ENCODE results near the gene LMO7.

Gene LMO7

DNA sequence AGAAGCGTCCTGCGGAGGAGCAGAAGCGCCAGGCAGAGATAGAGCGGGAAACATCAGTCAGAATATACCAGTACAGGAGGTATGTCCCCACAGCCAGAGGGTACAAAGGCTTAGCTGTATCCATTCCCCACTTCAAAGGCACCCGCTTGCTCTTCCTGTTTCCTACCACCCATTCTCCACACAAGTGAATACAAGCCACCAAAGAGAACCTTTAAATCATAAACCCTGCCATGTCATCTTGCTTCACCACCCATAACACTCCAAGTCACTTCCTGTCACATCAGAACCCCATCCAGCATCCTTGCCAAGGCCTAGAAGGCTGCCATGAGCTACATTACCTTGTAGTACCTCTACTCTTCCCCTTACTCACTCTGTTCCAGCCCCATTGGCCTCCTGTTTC is 205.8 kb downstream of the LMO7 start:
- H3K4me3 Mint-ChIP-seq = no peak overlapping the region
- H3K4me1 Mint-ChIP-seq (ENCODE audit: low read depth) = peaks cover 5% of the 10 kb centered on the region
- H3K27me3 Mint-ChIP-seq (ENCODE audit: low read depth) = no peaks in the 10 kb centered on the region
- H3K36me3 Mint-ChIP-seq (ENCODE audit: low read depth) = peaks cover 22% of the 10 kb centered on the region
- peaks cover 8% of the 10 kb centered on the region for H3K9me3 Mint-ChIP-seq
- no peak overlapping the region for H3K27ac Mint-ChIP-seq

DNA sequence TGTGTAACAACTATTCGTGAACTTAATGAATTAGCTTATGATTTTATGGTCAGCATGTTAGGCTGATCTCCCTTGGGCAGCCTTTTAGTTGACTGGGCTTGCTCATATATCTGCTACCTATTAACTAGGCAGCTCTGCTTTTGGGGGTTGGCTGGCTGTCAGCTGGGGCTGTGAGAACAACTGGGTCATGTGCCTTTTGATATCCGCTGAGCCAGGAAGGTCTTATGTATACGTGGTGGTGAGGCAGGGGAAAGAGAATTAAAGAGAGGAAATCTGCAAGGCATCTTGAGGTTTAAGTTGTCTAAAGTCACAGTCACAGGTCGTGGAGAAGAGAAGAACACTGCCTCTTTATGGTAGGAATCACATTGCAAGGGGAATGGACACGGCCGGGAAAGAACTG is 206.9 kb downstream of the LMO7 start:
- Mint-ChIP-seq H3K36me3 (ENCODE audit: low read depth) (peaks cover 20% of the 10 kb centered on the region), H3K4me3 (no peak overlapping the region), H3K9me3 (peaks cover 8% of the 10 kb centered on the region), H3K27me3 (ENCODE audit: low read depth) (no peaks in the 10 kb centered on the region), H3K4me1 (ENCODE audit: low read depth) (peaks cover 5% of the 10 kb centered on the region), H3K27ac (no peak overlapping the region)

GRCh38 chr13:75843991-75844390 is 207.9 kb downstream of the LMO7 start:
- peaks cover 8% of the 10 kb centered on the region for H3K9me3 Mint-ChIP-seq
- H3K27ac Mint-ChIP-seq = no peak overlapping the region
- no peaks in the 10 kb centered on the region for H3K27me3 Mint-ChIP-seq (ENCODE audit: low read depth)
- no peak overlapping the region for H3K4me3 Mint-ChIP-seq
- H3K36me3 Mint-ChIP-seq (ENCODE audit: low read depth) = peaks cover 22% of the 10 kb centered on the region
- peaks cover 5% of the 10 kb centered on the region for H3K4me1 Mint-ChIP-seq (ENCODE audit: low read depth)

GRCh38 chr13:75847588-75847987 is 211.5 kb downstream of the LMO7 start:
- Mint-ChIP-seq H3K27ac (no peak overlapping the region), H3K4me1 (ENCODE audit: low read depth) (no peaks in the 10 kb centered on the region), H3K4me3 (no peak overlapping the region), H3K9me3 (peaks cover 5% of the 10 kb centered on the region), H3K36me3 (ENCODE audit: low read depth) (peaks cover 10% of the 10 kb centered on the region), H3K27me3 (ENCODE audit: low read depth) (no peaks in the 10 kb centered on the region)

DNA sequence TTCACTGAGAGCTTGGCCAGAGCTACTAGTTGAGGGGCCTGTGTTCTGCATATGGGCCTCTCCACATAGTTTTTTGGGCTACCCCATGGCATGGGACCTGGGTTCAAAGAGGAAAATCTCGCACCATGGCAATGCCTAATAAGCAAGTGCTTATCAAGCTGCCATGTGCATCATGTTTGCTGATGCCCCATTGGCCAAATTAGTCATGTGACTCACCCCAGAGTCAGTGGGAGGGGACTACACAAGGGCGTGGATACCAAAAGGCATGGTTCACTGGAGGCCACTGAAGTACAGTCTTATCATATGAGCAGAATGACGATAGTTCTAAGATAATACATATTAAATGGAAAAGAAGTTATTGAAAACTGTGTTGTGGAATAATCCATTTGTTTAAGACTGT is 214.8 kb downstream of the LMO7 start:
- Mint-ChIP-seq H3K27me3 (ENCODE audit: low read depth) (no peaks in the 10 kb centered on the region), H3K4me1 (ENCODE audit: low read depth) (no peaks in the 10 kb centered on the region), H3K9me3 (no peaks in the 10 kb centered on the region), H3K4me3 (no peak overlapping the region), H3K27ac (no peak overlapping the region), H3K36me3 (ENCODE audit: low read depth) (peaks cover 5% of the 10 kb centered on the region)

- no peak overlapping the region for H3K27ac Mint-ChIP-seq
- no peaks in the 10 kb centered on the region for H3K4me1 Mint-ChIP-seq (ENCODE audit: low read depth)
- no peaks in the 10 kb centered on the region for H3K27me3 Mint-ChIP-seq (ENCODE audit: low read depth)
- peaks cover 2% of the 10 kb centered on the region for H3K36me3 Mint-ChIP-seq (ENCODE audit: low read depth)
- no peak overlapping the region for H3K4me3 Mint-ChIP-seq
- no peaks in the 10 kb centered on the region for H3K9me3 Mint-ChIP-seq
These were observed 219.1 kb downstream of the LMO7 start for GRCh38 chr13:75855216-75855615.

- Mint-ChIP-seq H3K4me1 (ENCODE audit: low read depth) (no peaks in the 10 kb centered on the region), H3K27me3 (ENCODE audit: low read depth) (no peaks in the 10 kb centered on the region), H3K9me3 (no peaks in the 10 kb centered on the region), H3K4me3 (no peak overlapping the region), H3K27ac (no peak overlapping the region), H3K36me3 (ENCODE audit: low read depth) (no peaks in the 10 kb centered on the region)
These were observed 219.7 kb downstream of the LMO7 start for GRCh38 chr13:75855847-75856246.

- Mint-ChIP-seq H3K36me3 (ENCODE audit: low read depth) (no peaks in the 10 kb centered on the region), H3K27me3 (ENCODE audit: low read depth) (no peaks in the 10 kb centered on the region), H3K9me3 (no peaks in the 10 kb centered on the region), H3K4me3 (no peak overlapping the region), H3K4me1 (ENCODE audit: low read depth) (no peaks in the 10 kb centered on the region), H3K27ac (no peak overlapping the region)
These were observed 221.2 kb downstream of the LMO7 start for GRCh38 chr13:75857291-75857690.

GRCh38 chr13:75860935-75861334 is 224.8 kb downstream of the LMO7 start:
- Mint-ChIP-seq H3K36me3 (ENCODE audit: low read depth) (no peaks in the 10 kb centered on the region), H3K27ac (no peak overlapping the region), H3K4me3 (no peak overlapping the region), H3K4me1 (ENCODE audit: low read depth) (no peaks in the 10 kb centered on the region), H3K27me3 (ENCODE audit: low read depth) (no peaks in the 10 kb centered on the region), H3K9me3 (no peaks in the 10 kb centered on the region)

GRCh38 chr13:75861786-75862185 is 225.7 kb downstream of the LMO7 start:
- Mint-ChIP-seq H3K27ac (no peak overlapping the region), H3K27me3 (ENCODE audit: low read depth) (no peaks in the 10 kb centered on the region), H3K4me1 (ENCODE audit: low read depth) (no peaks in the 10 kb centered on the region), H3K36me3 (ENCODE audit: low read depth) (no peaks in the 10 kb centered on the region), H3K4me3 (no peak overlapping the region), H3K9me3 (no peaks in the 10 kb centered on the region)

GRCh38 chr13:75864718-75865117 is 228.6 kb downstream of the LMO7 start:
- H3K4me3 Mint-ChIP-seq = no peak overlapping the region
- no peak overlapping the region for H3K27ac Mint-ChIP-seq
- no peaks in the 10 kb centered on the region for H3K9me3 Mint-ChIP-seq
- peaks cover 1% of the 10 kb centered on the region for H3K4me1 Mint-ChIP-seq (ENCODE audit: low read depth)
- H3K36me3 Mint-ChIP-seq (ENCODE audit: low read depth) = no peaks in the 10 kb centered on the region
- H3K27me3 Mint-ChIP-seq (ENCODE audit: low read depth) = peaks cover 4% of the 10 kb centered on the region

DNA sequence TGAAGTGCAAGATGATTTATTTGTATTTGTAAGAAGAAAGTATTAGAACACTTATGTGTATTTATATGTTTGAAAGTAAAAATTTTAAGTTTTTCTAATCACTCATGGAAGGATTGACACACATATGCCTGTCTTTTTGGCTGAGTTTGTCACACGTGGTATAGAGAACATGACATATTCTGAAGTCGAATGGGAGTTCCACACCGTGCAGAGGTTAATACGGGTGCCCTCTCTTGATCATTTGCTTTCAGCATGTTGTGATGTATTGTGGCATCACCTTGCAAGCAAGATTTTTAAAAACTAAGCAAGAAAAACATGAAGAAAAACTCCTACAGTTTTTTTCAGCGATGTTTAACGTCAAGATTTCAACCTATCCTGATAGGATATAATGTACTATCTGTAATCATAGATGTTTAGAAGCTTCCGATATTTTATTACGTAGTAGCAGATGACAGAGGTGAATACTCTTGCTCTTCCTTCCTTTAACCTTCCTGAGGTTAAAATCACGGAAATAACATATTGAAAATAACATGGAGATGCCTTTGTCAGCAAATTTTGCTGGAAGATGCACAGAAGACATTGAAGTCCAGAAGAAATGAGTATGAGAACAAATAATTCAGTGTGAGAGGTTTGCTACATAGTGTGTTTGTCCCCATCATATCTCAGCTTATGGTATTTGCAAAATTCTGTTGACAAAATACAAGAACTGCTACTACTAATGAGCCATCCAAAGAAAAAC is 231.4 kb downstream of the LMO7 start:
- peaks cover 8% of the 10 kb centered on the region for H3K27me3 Mint-ChIP-seq (ENCODE audit: low read depth)
- no peak overlapping the region for H3K27ac Mint-ChIP-seq

GRCh38 chr13:75869981-75870380 is 233.9 kb downstream of the LMO7 start:
- Mint-ChIP-seq H3K4me1 (ENCODE audit: low read depth) (peaks cover 8% of the 10 kb centered on the region), H3K27me3 (ENCODE audit: low read depth) (peaks cover 8% of the 10 kb centered on the region), H3K4me3 (peak overlapping the region; percentile 49), H3K9me3 (no peaks in the 10 kb centered on the region), H3K27ac (no peak overlapping the region), H3K36me3 (ENCODE audit: low read depth) (no peaks in the 10 kb centered on the region)

More for the DNA sequence above, 231.4 kb downstream of the LMO7 start:
- Mint-ChIP-seq H3K9me3 (no peaks in the 10 kb centered on the region), H3K4me3 (no peak overlapping the region), H3K36me3 (ENCODE audit: low read depth) (no peaks in the 10 kb centered on the region), H3K4me1 (ENCODE audit: low read depth) (peaks cover 8% of the 10 kb centered on the region)

DNA sequence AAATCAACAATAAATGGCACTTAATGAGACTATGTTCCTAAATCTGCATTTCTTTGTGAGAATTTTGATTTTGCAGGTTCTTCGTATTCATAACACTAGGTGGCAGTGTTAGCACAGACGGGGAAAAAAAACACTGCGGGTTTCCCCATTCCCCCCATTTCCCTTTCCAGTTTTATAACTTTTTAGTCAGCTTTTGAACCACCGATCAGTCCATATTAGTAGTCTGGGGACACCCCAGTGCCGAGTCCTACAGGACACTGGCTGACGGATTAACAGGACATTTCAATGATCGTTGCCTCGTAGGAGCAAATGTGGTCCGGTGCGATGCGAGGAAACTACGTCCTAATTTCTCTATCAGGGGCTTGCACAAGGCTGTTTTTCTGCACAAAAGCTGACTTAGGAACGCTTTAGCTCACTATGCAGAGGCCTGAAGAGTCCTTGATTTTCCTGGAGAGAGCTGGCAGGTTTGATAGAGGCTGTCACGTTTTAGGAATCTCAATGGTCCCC is 234.3 kb downstream of the LMO7 start:
- no peaks in the 10 kb centered on the region for H3K9me3 Mint-ChIP-seq
- H3K27ac Mint-ChIP-seq = no peak overlapping the region
- H3K36me3 Mint-ChIP-seq (ENCODE audit: low read depth) = no peaks in the 10 kb centered on the region
- peak overlapping the region; percentile 49 for H3K4me3 Mint-ChIP-seq
- H3K4me1 Mint-ChIP-seq (ENCODE audit: low read depth) = peaks cover 11% of the 10 kb centered on the region
- H3K27me3 Mint-ChIP-seq (ENCODE audit: low read depth) = peaks cover 8% of the 10 kb centered on the region

- Mint-ChIP-seq H3K27me3 (ENCODE audit: low read depth) (peaks cover 8% of the 10 kb centered on the region), H3K4me3 (peak overlapping the region; percentile 54), H3K36me3 (ENCODE audit: low read depth) (no peaks in the 10 kb centered on the region), H3K27ac (no peak overlapping the region), H3K9me3 (no peaks in the 10 kb centered on the region), H3K4me1 (ENCODE audit: low read depth) (peaks cover 13% of the 10 kb centered on the region)
These were observed 234.9 kb downstream of the LMO7 start for GRCh38 chr13:75871059-75871458.

Data from T-helper 1 cell treated with Interleukin-12 subunit alpha and Interleukin-12 subunit beta and Interleukin-4 antibody, amounts not matched to agents 30 μg/mL and 1 μg/mL, for 36 hours (primary cell).